ENCODE measurements around the gene LHB.

DNA sequence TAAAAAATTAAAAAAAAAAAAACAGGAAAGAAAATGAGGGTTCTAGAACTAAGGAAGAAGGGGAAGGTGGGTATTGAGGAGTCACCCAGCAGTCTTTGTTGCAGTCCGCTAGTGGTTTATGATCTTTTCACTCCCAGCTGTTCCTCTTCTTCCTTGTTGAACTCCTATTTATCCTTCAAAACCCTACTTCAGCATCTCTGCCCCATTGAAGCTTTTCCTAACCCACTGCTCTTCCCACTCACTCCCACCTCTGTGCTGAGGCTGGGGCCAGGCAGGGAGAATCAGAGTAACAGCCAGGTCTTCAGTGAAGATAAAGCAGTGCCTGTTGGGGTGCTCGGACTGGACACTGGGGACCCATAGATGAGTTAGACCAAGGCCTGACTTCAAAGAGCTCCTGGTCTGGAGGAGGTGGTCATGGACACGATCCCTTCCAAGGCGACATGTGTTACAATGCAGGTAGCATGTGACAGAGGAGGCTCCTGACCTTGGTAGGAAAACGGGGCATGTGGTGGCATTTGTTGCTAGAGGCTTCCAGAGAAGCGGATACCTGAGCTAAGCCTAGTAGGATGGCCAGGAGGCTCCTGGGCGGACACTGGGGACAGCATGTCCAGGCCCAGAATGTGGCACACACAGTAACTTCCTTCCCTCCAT, 11.8 kb downstream of the LHB start:
- no peak for TF ChIP-seq POLR2A (IDR thresholded peaks at IDR 0.05)
- TF ChIP-seq, protein P1, sequence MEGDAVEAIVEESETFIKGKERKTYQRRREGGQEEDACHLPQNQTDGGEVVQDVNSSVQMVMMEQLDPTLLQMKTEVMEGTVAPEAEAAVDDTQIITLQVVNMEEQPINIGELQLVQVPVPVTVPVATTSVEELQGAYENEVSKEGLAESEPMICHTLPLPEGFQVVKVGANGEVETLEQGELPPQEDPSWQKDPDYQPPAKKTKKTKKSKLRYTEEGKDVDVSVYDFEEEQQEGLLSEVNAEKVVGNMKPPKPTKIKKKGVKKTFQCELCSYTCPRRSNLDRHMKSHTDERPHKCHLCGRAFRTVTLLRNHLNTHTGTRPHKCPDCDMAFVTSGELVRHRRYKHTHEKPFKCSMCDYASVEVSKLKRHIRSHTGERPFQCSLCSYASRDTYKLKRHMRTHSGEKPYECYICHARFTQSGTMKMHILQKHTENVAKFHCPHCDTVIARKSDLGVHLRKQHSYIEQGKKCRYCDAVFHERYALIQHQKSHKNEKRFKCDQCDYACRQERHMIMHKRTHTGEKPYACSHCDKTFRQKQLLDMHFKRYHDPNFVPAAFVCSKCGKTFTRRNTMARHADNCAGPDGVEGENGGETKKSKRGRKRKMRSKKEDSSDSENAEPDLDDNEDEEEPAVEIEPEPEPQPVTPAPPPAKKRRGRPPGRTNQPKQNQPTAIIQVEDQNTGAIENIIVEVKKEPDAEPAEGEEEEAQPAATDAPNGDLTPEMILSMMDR (IDR thresholded peaks at IDR 0.05) = no peak
- TF ChIP-seq POLR2AphosphoS5 (IDR thresholded peaks at IDR 0.05) = no peak

Measured in breast epithelium (tissue), 3 donors.